ENCODE results near the gene AK5.

The AK5 gene

DNA sequence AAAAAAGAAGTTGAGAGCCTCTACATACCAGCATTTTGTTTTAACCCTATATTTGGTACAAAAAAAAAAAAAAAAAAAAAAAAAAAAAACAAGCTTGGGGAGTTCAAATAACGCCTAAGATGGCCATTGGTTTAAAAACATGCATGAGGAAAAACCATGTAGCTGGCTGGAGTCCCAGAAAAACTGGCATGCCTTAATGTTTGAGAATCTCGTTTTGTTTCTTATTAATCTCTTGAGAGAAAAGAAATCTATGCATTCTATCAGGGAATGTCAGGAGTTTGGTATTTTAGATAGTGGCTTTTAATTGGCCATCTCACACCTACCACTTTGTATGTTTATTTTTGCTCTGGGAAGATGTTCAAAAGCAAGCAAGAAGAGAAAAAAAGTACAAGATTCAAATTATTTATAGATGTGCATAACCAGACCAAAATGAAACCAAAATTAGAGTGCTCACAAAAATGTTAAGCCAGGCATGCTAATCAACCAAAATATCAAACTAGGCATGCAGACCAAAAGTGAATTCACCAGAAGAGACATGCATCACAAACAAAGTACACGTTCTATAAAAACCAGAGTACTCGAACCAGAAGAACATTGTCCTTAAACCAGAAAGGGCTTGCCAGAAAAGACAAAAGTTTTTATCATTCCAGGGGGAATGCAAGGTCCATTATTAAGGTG lies 156.6 kb downstream of the AK5 start:
- peak; percentile 40 for DNase-seq (ENCODE audit: low read depth)

DNA sequence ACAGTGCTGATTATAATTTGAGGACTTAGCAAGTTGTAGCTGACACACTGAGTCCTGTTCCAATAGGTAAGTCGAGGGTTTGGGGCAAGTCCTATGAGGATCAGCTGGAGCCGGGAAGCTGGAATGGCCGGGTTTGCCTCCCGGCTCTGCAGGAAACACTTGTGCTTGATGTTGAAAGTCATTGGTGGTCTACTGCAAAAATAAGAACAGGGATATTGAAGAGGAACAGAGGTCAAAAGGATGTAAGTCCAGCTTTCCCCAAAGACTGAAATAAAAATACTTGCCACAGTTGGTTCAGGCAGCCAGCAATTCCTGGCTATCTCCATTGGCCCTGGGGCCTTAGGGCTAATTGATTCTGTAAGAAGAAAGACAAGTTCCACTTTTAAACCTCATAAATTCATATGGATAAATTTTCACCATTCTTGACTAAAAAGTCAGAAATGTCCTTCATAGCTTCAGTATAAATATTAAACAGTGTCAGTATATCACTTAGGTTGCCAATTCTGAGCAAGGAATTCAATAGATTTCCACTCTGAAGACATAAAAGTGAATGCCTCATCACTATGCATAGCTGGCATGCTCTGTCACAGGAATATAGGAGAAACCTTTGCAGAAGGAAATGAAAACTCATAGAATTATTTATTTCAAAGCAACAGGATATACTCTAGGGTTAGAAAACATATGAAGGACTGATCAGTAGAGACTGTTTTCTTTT lies 165.2 kb downstream of the AK5 start:
- DNase-seq (ENCODE audit: low read depth), result no peak

- no peak for DNase-seq (ENCODE audit: low read depth)
Observed at GRCh38 chr1:77447669-77448068, 165.8 kb downstream of the AK5 start.

DNA sequence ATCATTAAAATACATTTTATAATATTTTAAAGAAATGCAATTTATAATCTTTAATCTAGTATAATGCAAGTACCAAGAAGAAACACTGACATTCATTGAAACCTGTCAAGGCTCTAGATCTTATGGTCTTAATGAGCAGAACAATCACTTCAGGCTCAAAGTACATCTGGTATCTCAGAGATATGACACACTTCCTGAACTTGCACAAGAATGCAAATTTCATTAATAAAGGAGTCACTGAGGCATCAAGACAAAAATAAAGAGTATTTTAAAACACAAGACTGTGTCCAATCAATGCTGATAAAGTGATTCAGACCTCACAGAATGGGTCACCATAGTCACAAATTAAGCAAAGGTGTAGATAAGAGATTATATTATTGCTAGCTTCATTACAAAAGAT lies 178.1 kb downstream of the AK5 start:
- DNase-seq (ENCODE audit: low read depth), result peak; percentile 47

- no peak for DNase-seq (ENCODE audit: low read depth)
Observed at GRCh38 chr1:77461691-77462090, 179.9 kb downstream of the AK5 start.

DNA sequence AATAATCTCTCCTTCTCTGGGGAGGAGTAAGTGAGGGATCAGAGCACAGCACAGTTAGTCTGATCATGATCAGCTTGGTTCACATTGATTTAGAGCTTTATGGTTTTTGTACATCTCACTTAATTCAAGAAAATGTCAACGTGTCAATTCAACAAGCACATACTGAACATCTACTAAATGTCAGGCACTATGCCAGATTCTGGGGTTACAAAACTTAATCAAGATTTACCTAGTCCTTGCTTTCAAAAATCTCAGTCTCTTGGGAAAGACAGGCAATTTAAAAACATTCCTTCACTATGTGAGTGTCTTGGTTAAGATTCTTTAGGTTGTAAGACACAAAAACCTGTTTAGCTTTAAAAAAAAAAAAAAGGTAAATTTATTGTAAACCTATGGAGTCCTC lies 181.4 kb downstream of the AK5 start:
- no peak for DNase-seq (ENCODE audit: low read depth)

DNA sequence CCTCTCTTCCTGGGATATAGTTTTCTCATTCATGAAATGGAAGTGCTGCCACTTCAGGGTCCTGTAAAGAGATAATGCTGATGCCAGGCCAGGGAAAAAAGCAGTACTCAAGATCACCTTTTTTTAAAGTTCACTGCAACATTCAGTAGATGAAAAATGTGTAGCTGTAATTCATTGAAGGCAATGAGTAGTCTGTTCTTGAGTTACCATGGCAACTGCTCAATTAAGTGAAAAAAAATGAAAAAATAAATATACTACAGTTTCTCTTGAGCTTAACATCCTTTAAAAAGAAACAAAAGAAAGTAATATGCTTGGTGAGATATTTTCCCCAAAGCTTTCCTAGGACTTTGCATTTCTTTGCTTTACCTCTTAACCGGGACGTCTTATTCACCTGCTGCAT lies 183.3 kb downstream of the AK5 start:
- no peak for DNase-seq (ENCODE audit: low read depth)

- DNase-seq (ENCODE audit: low read depth), result no peak
Observed at GRCh38 chr1:77465922-77466321, 184.1 kb downstream of the AK5 start.

DNA sequence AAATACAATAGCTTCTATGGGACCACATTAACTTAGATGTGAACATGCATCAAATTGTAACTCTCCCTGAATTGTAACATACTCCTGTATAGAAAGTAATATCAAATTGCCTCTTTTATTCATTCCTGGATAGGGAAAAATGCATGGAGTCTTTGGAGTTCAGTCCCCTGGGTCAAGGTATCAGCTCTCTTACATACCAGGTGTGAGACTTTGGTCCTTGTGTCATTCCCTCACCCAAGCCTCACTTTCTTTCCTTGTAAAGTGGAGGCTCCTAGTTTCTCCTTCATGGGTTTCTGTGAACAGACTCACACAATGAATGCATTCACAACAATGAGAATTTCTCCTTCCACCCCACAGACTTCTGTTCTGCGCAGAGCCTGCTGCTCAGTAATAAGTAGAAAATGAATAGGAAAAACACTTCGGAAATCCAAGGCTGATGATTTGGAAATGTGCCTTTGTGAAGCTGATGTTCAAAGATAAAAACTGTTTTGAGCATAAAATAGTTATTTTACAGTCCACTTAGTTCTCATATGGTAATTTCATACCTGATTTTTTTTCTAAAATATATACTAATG lies 185.3 kb downstream of the AK5 start:
- no peak for DNase-seq (ENCODE audit: low read depth)

DNA sequence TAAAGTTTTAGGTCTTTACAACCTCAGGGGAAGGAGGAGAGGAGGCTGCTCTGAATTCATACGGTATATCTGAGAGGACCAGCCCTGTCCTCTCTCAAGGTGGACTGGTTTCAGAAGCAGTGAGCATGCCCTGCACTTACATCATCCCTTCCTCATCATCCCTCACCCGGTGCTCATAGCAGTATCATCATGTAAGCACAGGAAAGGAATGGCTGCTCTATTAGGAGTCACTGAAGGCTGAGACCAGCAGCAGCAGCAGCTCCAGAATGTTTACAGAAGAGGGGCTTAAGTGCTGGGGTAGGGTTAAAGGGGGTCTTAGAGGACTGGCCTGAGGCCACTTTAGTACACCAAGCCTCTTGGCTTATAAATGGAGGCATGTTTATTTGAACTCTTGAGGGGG lies 185.9 kb downstream of the AK5 start:
- no peak for DNase-seq (ENCODE audit: low read depth)

DNA sequence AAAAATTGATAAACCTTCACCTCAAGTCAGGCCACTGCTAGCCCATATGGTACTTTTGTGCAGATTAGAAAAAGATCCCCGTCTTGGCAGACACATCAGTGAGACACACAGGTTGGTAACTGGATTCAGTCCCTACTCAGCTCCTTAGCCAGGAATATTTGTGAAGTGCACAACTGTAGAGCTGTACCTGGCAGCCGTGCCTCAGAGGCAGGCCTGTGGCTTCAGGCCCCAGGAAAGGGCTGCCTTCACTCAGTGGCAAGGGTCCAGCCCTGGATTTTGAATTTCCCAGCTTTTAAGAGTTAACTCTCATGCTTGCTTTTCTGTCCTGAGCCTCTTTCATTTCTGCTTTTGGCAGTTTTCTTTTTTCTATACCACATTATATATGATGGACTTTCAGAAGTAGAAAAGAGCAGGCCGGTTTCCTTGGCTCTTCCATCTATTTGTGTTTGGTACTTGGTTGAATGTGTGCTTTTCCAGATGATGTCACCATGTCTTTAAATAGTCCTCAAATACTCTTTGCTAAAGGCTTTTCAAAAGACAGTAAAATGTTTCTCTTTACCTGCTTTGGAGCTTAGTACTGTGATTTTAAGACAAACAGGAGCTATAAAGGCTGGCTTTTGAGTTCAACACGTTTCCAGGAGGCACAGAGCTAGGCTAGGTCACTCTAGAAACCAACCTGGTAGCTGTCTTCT lies 186.6 kb downstream of the AK5 start:
- DNase-seq (ENCODE audit: low read depth), result no peak

DNA sequence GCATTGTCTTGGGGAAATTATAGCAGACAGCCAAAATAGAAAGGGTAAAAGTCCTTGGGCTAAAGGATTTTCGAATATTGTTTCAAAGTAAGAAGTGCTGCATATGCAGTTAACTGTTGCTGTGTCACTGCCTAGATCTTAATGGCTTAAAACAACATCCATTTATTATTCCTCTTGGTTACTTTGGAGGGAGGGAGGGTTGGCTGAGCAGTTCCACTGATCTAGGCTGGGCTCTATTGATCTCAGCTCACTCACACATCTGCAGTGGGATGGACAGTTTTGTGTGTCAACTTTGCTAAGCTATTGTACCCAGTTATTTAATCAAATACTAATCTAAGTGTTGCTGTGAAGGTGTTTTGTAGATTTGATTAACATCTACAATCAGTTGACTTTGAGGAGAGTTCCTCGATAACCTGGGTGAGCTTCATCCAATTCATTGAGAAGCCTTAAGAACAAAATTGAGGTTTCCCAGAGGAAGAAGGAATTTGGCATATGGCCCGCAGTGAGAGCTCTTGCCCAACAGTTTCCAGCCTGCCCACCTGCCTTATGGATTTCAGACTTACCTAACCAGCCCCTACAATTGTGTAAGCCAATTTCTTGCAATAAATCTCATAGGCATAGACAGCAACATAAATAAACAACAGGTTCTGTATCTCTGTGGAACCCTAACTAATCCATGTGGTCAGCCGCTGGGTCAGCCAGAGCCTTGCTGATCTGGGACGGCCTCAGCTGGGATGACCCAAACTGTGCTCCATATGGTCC lies 187.3 kb downstream of the AK5 start:
- peak; percentile 51 for DNase-seq (ENCODE audit: low read depth)

- DNase-seq (ENCODE audit: low read depth), result no peak
Observed at GRCh38 chr1:77471691-77472090, 189.9 kb downstream of the AK5 start.

DNA sequence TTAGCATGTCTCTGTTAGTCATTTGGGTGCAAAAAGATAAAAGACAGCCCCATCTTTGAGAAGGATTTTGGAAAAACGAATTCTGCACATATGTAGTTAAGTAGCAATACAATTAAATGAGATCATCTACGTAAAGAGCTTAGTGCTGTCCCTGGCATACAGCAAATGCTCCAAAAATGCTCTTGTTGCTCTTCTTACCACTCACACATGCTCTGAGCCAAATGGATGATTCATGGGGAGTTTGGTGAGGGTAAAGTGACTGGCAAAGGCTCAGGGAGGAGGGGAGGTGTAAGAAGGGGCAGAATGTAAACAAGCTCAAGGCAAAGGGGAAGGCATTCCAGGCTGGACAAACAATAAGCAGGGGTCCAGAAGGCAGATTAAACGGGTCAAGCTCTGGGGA lies 191.9 kb downstream of the AK5 start:
- peak; percentile 89 for DNase-seq (ENCODE audit: low read depth)

- DNase-seq (ENCODE audit: low read depth), result no peak
Observed at GRCh38 chr1:77475641-77476040, 193.8 kb downstream of the AK5 start.

GRCh38 chr1:77476475-77476874 lies 194.7 kb downstream of the AK5 start:
- DNase-seq (ENCODE audit: low read depth), result no peak

DNA sequence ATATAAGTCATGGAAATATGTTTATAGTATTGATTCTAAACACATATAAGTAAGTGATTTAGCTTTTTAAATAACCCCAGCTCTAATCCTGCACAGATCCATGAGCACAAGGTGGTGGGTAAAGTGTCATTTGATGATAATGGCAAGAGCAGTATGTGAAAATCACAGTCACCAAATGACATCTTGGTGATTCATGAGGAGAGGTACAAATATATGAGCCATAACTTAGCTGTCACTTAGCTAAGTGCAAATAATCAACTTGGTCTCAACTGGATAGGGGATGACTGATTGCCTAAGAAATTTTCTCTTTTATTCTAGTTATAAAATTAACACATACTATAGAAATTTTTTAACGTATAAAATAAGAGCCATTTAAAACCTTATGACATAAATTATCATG lies 202.5 kb downstream of the AK5 start:
- no peak for DNase-seq (ENCODE audit: low read depth)

GRCh38 chr1:77484926-77485325 lies 203.1 kb downstream of the AK5 start:
- no peak for DNase-seq (ENCODE audit: low read depth)

DNA sequence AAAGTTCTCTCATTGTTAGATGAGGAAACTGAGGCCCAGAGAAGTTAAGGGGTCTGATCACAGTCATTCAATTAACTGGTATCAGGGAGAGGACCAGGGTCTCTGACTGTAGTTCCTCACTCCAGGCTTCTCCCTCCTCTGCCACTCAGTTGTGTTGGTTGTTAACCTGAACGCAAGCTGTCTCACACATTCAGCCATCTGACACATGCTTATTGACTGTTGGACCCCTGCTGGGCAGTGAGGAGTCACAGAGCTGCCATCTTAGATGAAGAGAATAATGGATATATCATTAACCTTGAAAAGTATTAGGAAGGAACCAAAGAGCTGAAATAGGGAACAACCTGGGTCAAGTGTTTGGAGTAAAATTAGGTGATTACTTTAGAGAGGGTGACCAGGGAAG lies 205.8 kb downstream of the AK5 start:
- DNase-seq (ENCODE audit: low read depth), result no peak

GRCh38 chr1:77489910-77490309 lies 208.1 kb downstream of the AK5 start:
- peak; percentile 91 for DNase-seq (ENCODE audit: low read depth)

DNA sequence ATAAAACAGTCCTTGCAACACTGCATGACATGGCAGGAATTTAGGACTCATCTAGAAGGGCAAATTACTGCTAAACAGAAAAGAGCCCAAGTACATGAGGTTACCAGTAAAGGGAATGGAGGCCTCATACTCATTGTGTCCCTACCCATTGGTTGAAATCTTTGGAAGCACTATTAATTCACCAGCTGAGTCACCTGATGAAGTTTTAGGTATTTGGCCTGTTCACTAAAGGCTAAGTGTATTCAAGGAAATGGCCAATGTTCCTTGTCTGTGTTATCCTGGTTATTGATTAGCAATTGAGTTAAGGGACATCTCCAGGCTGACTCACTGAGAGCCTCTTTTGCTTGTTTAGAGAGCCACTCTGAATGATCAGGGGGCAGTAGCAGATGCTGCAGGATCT lies 212.2 kb downstream of the AK5 start:
- DNase-seq (ENCODE audit: low read depth), result no peak

- DNase-seq (ENCODE audit: low read depth), result no peak
Observed at GRCh38 chr1:77498918-77499317, 217.1 kb downstream of the AK5 start.

Measured in amniotic epithelial cell (primary cell).